22Rv1 (cell line): ENCODE results near the gene DNAJC13.

Source experiments
- H3K27ac ChIP-seq: fragments of 450-650 bp; 2 replicates; pipeline ENCODE4 v1.5.1; 2017
- ZFX ChIP-seq: fragments of 450-650 bp; IDR thresholded peaks from 2 replicates; pipeline ENCODE4 v1.6.1; 2017; ENCODE audit warnings: antibody characterized with exemption, borderline replicate concordance
- TF ChIP-seq, protein P1 (sequence below): fragments of 450-650 bp; IDR thresholded peaks from 2 replicates; pipeline ENCODE4 v1.5.1; 2017; ENCODE audit warnings: mild to moderate bottlenecking

The DNAJC13 gene

DNA sequence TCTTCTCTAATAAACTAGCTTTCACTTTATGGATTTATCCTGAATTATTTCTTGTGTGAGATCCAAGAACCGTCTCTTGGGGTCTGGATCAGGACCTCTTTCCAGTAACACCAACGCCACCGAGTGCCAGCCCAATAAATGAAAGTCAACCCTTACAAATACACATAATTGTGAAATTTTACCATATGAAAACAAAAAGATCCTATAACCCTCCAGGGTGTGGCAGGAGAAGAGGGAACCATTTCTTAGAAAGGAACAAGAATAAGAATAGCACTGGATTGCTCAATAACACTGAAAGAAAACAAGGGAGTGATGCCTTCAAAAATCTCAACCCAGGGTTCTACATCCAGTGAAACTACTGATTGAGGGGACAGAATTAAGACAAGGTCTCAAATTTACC, 128.2 kb downstream of the DNAJC13 start:
- TF ChIP-seq, protein P1, sequence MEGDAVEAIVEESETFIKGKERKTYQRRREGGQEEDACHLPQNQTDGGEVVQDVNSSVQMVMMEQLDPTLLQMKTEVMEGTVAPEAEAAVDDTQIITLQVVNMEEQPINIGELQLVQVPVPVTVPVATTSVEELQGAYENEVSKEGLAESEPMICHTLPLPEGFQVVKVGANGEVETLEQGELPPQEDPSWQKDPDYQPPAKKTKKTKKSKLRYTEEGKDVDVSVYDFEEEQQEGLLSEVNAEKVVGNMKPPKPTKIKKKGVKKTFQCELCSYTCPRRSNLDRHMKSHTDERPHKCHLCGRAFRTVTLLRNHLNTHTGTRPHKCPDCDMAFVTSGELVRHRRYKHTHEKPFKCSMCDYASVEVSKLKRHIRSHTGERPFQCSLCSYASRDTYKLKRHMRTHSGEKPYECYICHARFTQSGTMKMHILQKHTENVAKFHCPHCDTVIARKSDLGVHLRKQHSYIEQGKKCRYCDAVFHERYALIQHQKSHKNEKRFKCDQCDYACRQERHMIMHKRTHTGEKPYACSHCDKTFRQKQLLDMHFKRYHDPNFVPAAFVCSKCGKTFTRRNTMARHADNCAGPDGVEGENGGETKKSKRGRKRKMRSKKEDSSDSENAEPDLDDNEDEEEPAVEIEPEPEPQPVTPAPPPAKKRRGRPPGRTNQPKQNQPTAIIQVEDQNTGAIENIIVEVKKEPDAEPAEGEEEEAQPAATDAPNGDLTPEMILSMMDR: no peak
- no peak for TF ChIP-seq ZFX
- no peak overlapping the region for H3K27ac ChIP-seq

DNA sequence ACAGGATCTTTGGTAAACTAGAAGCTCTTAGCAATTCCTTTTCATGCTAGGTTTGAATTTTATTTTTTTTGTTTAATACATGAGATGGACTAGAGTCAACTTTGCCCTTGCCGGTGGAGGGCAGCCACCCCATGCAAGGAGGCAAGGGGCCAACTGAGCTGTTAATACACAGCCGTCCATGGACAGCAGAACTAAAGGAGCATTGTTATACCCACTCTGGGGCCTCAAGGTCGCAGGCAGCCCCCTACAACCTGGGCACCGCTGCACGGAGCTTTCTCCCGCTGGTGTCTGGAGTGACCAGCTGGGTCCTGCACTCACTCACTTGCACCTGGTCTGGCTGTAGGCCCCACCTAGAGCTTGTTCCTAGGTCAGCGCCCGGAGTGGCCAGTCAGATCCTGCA, 131.9 kb downstream of the DNAJC13 start:
- TF ChIP-seq, protein P1: no peak
- H3K27ac ChIP-seq: no peak overlapping the region

DNA sequence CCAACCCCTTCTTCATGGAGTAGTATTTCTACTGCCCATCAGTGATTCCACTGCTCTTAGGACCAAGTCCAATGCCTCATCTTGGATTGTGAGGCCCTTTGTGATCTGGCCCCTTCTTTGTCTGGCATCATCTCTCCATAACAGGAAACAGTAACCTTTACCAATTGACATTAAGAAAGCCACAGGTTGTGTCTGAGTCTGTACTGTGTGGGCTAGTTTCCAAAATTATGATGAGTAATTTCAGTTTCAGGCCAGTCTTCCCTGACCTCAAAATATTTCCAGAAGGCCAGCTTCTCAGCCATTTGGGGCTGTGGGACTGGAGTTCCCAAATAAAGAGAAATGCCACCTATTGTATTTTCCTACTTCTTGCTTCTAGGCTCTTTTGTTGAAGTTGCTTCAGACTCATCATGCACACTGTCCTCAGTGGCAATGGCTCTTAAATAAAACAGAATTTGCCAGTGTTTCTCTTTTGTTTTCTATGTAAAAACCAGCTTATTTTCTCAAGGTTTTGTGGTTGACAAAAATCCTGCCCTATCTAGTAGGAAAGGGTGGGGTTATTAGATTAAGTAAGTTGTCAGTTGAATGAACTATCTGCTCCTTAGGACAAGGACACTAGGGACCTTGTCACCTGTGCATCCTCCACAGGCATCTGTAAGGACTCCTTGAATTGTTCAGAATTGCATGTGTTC, 132.7 kb downstream of the DNAJC13 start:
- no peak overlapping the region for H3K27ac ChIP-seq

DNA sequence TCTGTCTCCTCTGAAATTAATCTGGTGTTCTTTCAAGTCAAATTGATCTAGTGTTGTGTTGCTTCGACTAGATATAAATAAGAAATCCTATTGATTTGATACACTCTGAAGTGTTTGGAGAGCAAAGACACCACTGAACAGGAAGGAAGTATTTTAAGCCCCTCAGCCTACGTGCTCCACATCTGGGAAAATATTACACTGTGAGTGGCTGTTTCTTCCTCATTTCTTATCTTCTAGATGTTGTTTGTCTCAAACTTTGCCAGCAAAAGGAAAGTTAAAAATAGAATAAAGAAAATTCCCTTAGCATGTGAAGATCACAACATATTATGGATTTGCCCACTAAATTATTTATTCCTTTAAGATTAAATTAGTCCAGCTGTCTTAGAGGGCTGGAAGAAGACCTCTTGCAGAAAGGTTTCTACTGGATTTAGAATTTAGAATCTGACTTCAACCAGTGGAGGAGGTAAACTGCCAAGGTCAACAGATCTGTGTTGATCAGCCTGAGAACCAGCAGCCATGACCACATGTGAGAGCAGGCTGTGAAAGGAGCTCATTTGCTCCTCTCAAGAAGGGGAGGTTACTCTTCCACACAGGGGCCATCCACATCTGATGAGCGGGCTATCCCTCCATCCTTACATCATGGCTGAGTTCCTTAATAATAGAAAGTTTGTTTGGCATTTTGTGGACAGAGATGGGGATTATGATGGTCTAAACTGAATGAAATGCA, 133.4 kb downstream of the DNAJC13 start:
- H3K27ac ChIP-seq: no peak overlapping the region
- TF ChIP-seq ZFX: no peak
- TF ChIP-seq, protein P1: no peak

More for the DNA sequence above, 132.7 kb downstream of the DNAJC13 start:
- TF ChIP-seq, protein P1: no peak
- no peak for TF ChIP-seq ZFX

DNA sequence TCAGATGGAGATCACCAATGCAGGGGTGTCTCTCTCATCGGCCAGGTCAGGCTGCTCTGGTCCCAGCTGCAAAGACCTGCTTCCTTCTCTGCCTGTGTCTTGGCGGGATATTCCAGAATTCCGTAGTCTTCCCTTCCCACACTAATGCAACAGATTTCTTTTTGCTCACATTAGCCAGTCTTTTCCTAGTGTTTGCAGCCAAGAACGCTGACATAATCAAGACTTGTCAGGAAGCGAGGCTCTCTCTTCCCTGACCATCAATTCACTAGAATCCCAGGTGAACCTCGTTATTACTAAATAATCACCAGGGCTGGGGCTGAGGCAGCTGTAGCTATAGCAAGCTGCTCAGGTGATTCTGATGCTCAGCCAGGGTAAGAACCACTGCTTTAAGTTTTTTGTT, 136.5 kb downstream of the DNAJC13 start:
- no peak for TF ChIP-seq ZFX
- TF ChIP-seq, protein P1: no peak

DNA sequence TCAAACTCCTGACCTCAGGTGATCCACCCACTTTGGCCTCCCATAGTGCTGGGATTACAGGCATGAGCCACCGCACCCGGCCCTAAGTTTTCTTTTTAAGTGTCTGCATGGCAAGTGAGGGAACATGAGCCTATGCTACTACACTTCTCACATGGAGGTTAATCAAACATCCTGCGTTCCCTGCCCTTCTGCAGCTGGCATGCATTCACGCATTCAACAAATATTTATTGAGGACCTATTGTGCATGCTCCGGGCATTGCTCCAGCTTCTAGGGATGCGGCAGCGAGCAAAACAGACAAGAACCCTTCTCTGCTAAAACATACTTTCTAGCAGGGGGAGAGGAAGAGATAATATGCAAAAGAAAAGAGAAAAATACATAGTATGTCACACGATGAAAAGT, 137.1 kb downstream of the DNAJC13 start:
- no peak overlapping the region for H3K27ac ChIP-seq
- TF ChIP-seq, protein P1: no peak
- no peak for TF ChIP-seq ZFX

More for the DNA sequence above, 136.5 kb downstream of the DNAJC13 start:
- H3K27ac ChIP-seq: no peak overlapping the region
